Immature natural killer cell (primary cell): Measurements from ENCODE around the gene RGS7BP. TPM values are rescaled to one million over a fixed set of nuclear protein-coding genes. Genes with fewer than 3 reads are reported as not detected.

Experiments
- polyA plus RNA-seq, 3 donors: library from polyadenylated mRNA; unstranded; fragments of 300-500 nt; fragmentation: Illumina TruSeq; gene quantifications; one replicate each; pipeline ENCODE4 v1.2.3, GENCODE V29; 2021

The RGS7BP gene
- polyA plus RNA-seq, 3 donors from 2014 or later = not detected

Other genes starting within 250 kb of the RGS7BP start
- gene SHISAL2B, start 184.5 kb downstream of the RGS7BP start, polyA plus RNA-seq = not detected